B cell (primary cell): Measurements from ENCODE around the gene FER. TPM values are rescaled to one million over a fixed set of nuclear protein-coding genes. Genes with fewer than 3 reads are reported as not detected.

Source experiments
- ATAC-seq: fragments of 200-7000 bp; cut with Tn5 transposase; one replicate; pipeline ENCODE4 v1.10.0; 2021; ENCODE audit warnings: low read depth, mild to moderate bottlenecking, moderate number of reproducible peaks, moderate library complexity
- CTCF ChIA-PET: fragments of 350-600 bp; sonication (Branson Sonifier 250); formaldehyde crosslinking; loops from one replicate; lab custom pipeline; 2021; ENCODE audit warnings: antibody characterized with exemption, inconsistent platforms; lab: Charles Lee
- POLR2A ChIA-PET: fragments of 350-600 bp; sonication (Branson Sonifier 250); formaldehyde crosslinking; loops from one replicate; lab custom pipeline; 2021; ENCODE audit warnings: antibody characterized with exemption; lab: Charles Lee
- DNase-seq: peaks from one replicate; pipeline ENCODE4 v3.0.0; 2013
- H2AFZ ChIP-seq: 2 replicates; pipeline ENCODE4 v1.6.1; 2012; ENCODE audit warnings: mild to moderate bottlenecking, low read depth, low read length; ENCODE audit not compliant: insufficient read depth, poor library complexity, severe bottlenecking
- H3K27ac ChIP-seq, 2 donors: 1 replicate in 1 of 2; 2 replicates in 1 of 2; pipeline ENCODE4 v1.5.1; 2012 to 2013; ENCODE audit warnings: low read length in 2 of 2, mild to moderate bottlenecking in 2 of 2, moderate library complexity in 1 of 2
- H3K27me3 ChIP-seq, 4 experiments: fragments of 200-600 bp in 1 of 4; sonication (generic) in 1 of 4; replicated peaks in 1 of 4; 1 replicate in 2 of 4; 2 replicates in 2 of 4; pipeline versions ENCODE4 v1.6.1 to v1.7.0; 2013 to 2016; ENCODE audit warnings: low read length in 3 of 4, mild to moderate bottlenecking in 2 of 4, mixed read lengths in 1 of 4, moderate library complexity in 1 of 4; ENCODE audit not compliant: insufficient read depth in 4 of 4, control insufficient read depth in 3 of 4; ENCODE audit errors: control extremely low read depth in 1 of 4
- H3K36me3 ChIP-seq, 2 experiments: replicated peaks in 1 of 2; 1 replicate in 1 of 2; 2 replicates in 1 of 2; pipeline versions ENCODE4 v1.6.1 to v1.7.1; 2013; ENCODE audit warnings: low read length in 1 of 2; ENCODE audit not compliant: insufficient read depth in 2 of 2, control insufficient read depth in 1 of 2; ENCODE audit errors: control extremely low read depth in 1 of 2, extremely low read depth in 1 of 2
- H3K4me1 ChIP-seq, 2 donors: fragments of 200-600 bp in 1 of 2; sonication (generic) in 1 of 2; 1 replicate in 1 of 2; 2 replicates in 1 of 2; pipeline versions ENCODE4 v1.5.1 to v1.6.1; 2013 to 2017; ENCODE audit warnings: low read length in 2 of 2; ENCODE audit not compliant: control insufficient read depth in 2 of 2, insufficient read depth in 2 of 2
- H3K4me2 ChIP-seq: replicated peaks from 2 replicates; pipeline ENCODE3; 2012; ENCODE audit warnings: mild to moderate bottlenecking, low read depth, low read length; ENCODE audit not compliant: poor library complexity, severe bottlenecking
- H3K4me3 ChIP-seq, 5 experiments: fragments of 200-600 bp in 1 of 5; sonication (generic) in 1 of 5; 1 replicate in 3 of 5; 2 replicates in 2 of 5; pipeline versions ENCODE4 v1.5.1 to v1.7.0; 2011 to 2016; ENCODE audit warnings: low read length in 4 of 5, mild to moderate bottlenecking in 4 of 5, low read depth in 2 of 5, control low read depth in 1 of 5, moderate library complexity in 1 of 5; ENCODE audit not compliant: insufficient read depth in 1 of 5; ENCODE audit errors: control extremely low read depth in 1 of 5, extremely low read depth in 1 of 5
- H3K79me2 ChIP-seq: fragments of 200-600 bp; sonication (generic); one replicate; pipeline ENCODE4 v1.6.0; 2016; ENCODE audit warnings: low read length; ENCODE audit not compliant: control insufficient read depth, insufficient read depth
- H3K9ac ChIP-seq: fragments of 200-600 bp; sonication (generic); 2 replicates; pipeline ENCODE4 v1.6.1; 2017; ENCODE audit warnings: mild to moderate bottlenecking, low read length, moderate library complexity
- H3K9me3 ChIP-seq, 3 donors: one replicate each; pipeline versions ENCODE4 v1.6.1 to v1.7.1; 2013; ENCODE audit warnings: low read length in 2 of 3; ENCODE audit not compliant: control insufficient read depth in 2 of 3, insufficient read depth in 1 of 3; ENCODE audit errors: control extremely low read depth in 1 of 3
- H4K20me1 ChIP-seq: 2 replicates; pipeline ENCODE4 v1.6.0; 2012; ENCODE audit warnings: mild to moderate bottlenecking, low read length; ENCODE audit not compliant: insufficient read depth, control insufficient read depth, poor library complexity, severe bottlenecking
- H3K27ac Mint-ChIP-seq: one replicate; pipeline ENCODE4 v1.8.0; 2021; ENCODE audit warnings: mixed read lengths
- H3K27me3 Mint-ChIP-seq: one replicate; pipeline ENCODE4 v1.8.0; 2021; ENCODE audit warnings: mixed read lengths
- H3K4me1 Mint-ChIP-seq: one replicate; pipeline ENCODE4 v1.8.0; 2021; ENCODE audit warnings: mixed read lengths
- H3K4me3 Mint-ChIP-seq: one replicate; pipeline ENCODE4 v1.8.0; 2021; ENCODE audit warnings: mixed read lengths
- H3K9me3 Mint-ChIP-seq: one replicate; pipeline ENCODE4 v1.8.0; 2022; ENCODE audit warnings: mixed read lengths; ENCODE audit not compliant: insufficient read depth
- CTCF ChIP-seq: fragments of 200-600 bp; IDR thresholded peaks from one replicate; pipeline ENCODE4 v1.8.0; 2022; ENCODE audit warnings: antibody characterized with exemption, mild to moderate bottlenecking
- EZH2 ChIP-seq: IDR thresholded peaks from 2 replicates; pipeline ENCODE4 v1.6.1; 2012; ENCODE audit warnings: borderline replicate concordance, low read depth, mild to moderate bottlenecking, moderate library complexity, low read length; ENCODE audit not compliant: insufficient read depth, poor library complexity, severe bottlenecking
- WGBS: methylation state at CpG from one replicate; pipeline ENCODE4 v1.1.5; 2013; ENCODE audit warnings: missing lambda C conversion rate; ENCODE audit not compliant: insufficient coverage; 5-methylcytosine and 5-hydroxymethylcytosine counted together
- intact Hi-C: fragments of 100-400 bp; cut with micrococcal nuclease; formaldehyde crosslinking; loops from one replicate; pipeline ENCODE4 v1.10.0; 2022
- polyA plus RNA-seq: library from polyadenylated mRNA; depleted of rRNA; stranded (reverse); fragments of >200 nt; gene quantifications from 2 replicates; pipeline ENCODE4 v1.2.3, GENCODE V29; 2012
- total RNA-seq, 2 donors: library from RNA; stranded (reverse); fragments of 120-200 nt in 1 of 2; gene quantifications; 1 replicate in 1 of 2; 2 replicates in 1 of 2; pipeline versions ENCODE4 v1.2.3 to v1.2.4, GENCODE V29; 2013 to 2022

FER gene
- total and polyA plus RNA-seq, 2 donors (not counting 1 experiment from before 2014, with no cell fraction given): 1.3 to 41.3 TPM

GRCh38 chr5:109145139-109145538 is 397.4 kb downstream of the FER start:
- ATAC-seq (no peak), DNase-seq (no peak)
- intact Hi-C loops: no loop called here
- WGBS: no CpG with 5 or more reads among the region's 1 CpG
- TF ChIP-seq CTCF (no peak), EZH2 (no peak)
- H3K9me3 Mint-ChIP-seq: no peaks in the 10 kb centered on the region
- no peak overlapping the region for H3K27ac Mint-ChIP-seq
- no peaks in the 10 kb centered on the region for H3K27me3 ChIP-seq
- no peak overlapping the region for H3K4me3 Mint-ChIP-seq
- H3K4me1 Mint-ChIP-seq: no peaks in the 10 kb centered on the region
- H3K9ac ChIP-seq: no peak overlapping the region
- H4K20me1 ChIP-seq: no peaks in the 10 kb centered on the region
- no peaks in the 10 kb centered on the region for H3K36me3 ChIP-seq
- no peaks in the 10 kb centered on the region for H3K4me1 ChIP-seq
- no peak overlapping the region for H2AFZ ChIP-seq
- H3K27ac ChIP-seq: no peak overlapping the region
- POLR2A ChIA-PET: interaction anchor here (0.6 kb wide), 1 partner anchor 346 kb away, joined by 3 read pairs; no protein-coding TSS in a partner anchor
- H3K9me3 ChIP-seq: no peaks in the 10 kb centered on the region
- H3K4me3 ChIP-seq: no peak overlapping the region
- no peaks in the 10 kb centered on the region for H3K27me3 Mint-ChIP-seq
- no peaks in the 10 kb centered on the region for H3K79me2 ChIP-seq
- no peak overlapping the region for H3K4me2 ChIP-seq
- CTCF ChIA-PET: interaction anchor here (1.1 kb wide), 1 partner anchor 18 kb away, joined by 3 read pairs; no protein-coding TSS in a partner anchor

- ATAC-seq (no peak), DNase-seq (no peak)
- Histone ChIP-seq H3K9ac (no peak overlapping the region), H3K4me1 (no peaks in the 10 kb centered on the region), H3K9me3 (no peaks in the 10 kb centered on the region), H2AFZ (no peak overlapping the region), H3K4me2 (no peak overlapping the region), H3K27ac (no peak overlapping the region), H3K79me2 (no peaks in the 10 kb centered on the region), H4K20me1 (no peaks in the 10 kb centered on the region), H3K36me3 (no peaks in the 10 kb centered on the region), H3K27me3 (no peaks in the 10 kb centered on the region), H3K4me3 (no peak overlapping the region)
- WGBS: no CpG with 5 or more reads among the region's 3 CpGs
- no peak overlapping the region for H3K4me3 Mint-ChIP-seq
- H3K27ac Mint-ChIP-seq: no peak overlapping the region
- CTCF ChIA-PET: no interaction called here
- TF ChIP-seq CTCF (no peak), EZH2 (no peak)
- intact Hi-C loops: no loop called here
- POLR2A ChIA-PET: no interaction called here
- no peaks in the 10 kb centered on the region for H3K4me1 Mint-ChIP-seq
- no peaks in the 10 kb centered on the region for H3K9me3 Mint-ChIP-seq
- no peaks in the 10 kb centered on the region for H3K27me3 Mint-ChIP-seq
These were observed 398.9 kb downstream of the FER start for GRCh38 chr5:109146591-109146990.
